ENCODE measurements around the gene OR1E1.
"Not testable (repeated sequence)": the region's sequence is repeated elsewhere in the genome, so short reads cannot be mapped to it uniquely, and the experiment has no call there.

The OR1E1 gene

GRCh38 chr17:3415610-3416009 lies 17.4 kb upstream of the OR1E1 start:
- DNase-seq (ENCODE audit: low read depth): no peak
- no peak overlapping the region for H3K4me3 ChIP-seq (ENCODE audit: low read depth, low read length)
- TF ChIP-seq, protein P1, sequence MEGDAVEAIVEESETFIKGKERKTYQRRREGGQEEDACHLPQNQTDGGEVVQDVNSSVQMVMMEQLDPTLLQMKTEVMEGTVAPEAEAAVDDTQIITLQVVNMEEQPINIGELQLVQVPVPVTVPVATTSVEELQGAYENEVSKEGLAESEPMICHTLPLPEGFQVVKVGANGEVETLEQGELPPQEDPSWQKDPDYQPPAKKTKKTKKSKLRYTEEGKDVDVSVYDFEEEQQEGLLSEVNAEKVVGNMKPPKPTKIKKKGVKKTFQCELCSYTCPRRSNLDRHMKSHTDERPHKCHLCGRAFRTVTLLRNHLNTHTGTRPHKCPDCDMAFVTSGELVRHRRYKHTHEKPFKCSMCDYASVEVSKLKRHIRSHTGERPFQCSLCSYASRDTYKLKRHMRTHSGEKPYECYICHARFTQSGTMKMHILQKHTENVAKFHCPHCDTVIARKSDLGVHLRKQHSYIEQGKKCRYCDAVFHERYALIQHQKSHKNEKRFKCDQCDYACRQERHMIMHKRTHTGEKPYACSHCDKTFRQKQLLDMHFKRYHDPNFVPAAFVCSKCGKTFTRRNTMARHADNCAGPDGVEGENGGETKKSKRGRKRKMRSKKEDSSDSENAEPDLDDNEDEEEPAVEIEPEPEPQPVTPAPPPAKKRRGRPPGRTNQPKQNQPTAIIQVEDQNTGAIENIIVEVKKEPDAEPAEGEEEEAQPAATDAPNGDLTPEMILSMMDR (IDR thresholded peaks at IDR 0.05; ENCODE audit: insufficient read depth, low read depth, low read length, missing control alignments): no peak

- not testable (repeated sequence) for H3K4me3 ChIP-seq (ENCODE audit: low read depth, low read length); DNase-seq (ENCODE audit: low read depth)
These were observed 14.0 kb upstream of the OR1E1 start for GRCh38 chr17:3412216-3412615.

DNA sequence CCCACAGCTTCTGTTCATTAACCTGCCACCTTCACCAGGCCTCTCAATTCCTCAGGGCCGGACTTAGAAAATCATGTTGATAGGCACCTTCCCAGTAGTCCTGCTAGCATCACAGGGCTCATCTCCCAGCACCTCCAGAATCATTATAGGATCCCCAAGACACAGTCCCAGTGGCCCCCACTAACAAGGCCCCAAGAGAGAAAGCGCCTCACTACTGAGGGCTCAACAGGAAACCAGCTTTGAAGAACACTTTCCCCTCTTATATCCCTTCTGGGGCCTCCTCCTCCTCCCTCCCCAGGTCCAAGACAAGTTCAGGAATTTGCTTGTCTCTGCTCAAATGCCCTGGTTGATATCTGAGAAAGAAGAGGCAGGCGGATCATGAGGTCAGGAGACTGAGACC lies 12.9 kb upstream of the OR1E1 start, which contains the start of gene OR3A3:
Gene OR3A3 (plus strand): TSS at position 301 of the 400 bp plus-strand sequence.
- no peak for DNase-seq (ENCODE audit: low read depth)
- H3K4me3 ChIP-seq (ENCODE audit: low read depth, low read length): no peak within 1 kb of the TSS
- TF ChIP-seq, protein P1 (IDR thresholded peaks at IDR 0.05; ENCODE audit: insufficient read depth, low read depth, low read length, missing control alignments): no peak

DNA sequence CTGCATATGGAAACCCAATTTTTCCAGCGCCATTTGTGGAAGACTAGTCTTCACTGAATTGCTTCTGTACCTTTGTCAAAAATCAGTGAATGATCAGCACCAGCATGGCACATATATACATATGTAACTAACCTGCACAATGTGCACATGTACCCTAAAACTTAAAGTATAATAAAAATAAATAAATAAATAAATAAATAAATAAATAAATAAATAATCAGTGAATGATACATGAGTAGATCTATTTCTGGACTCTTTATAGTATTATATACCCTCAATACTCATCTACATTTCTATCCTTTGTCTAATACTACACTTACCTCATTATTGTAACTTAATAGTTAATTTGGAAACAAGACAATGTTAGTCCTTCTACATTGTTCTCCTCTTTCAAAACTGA lies 5.6 kb upstream of the OR1E1 start:
- not testable (repeated sequence) for H3K4me3 ChIP-seq (ENCODE audit: low read depth, low read length); DNase-seq (ENCODE audit: low read depth)

DNA sequence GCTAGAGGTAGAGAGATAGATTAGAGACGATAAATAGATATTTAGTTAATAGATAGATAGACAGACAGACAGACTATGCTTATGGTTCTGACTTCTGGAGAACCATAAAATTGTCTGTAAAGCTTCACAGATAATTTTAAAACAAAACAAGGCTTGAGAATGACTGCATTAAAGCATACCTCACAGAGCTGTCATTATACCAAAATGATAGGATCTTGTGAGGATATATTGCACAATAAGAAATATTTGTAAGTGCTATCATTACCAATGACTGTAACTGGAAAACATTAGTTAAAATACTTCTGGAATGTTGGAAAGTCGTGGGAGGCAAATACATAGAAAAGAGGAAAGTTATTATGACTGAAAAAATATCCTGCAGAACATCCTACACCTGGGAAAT lies 3.6 kb upstream of the OR1E1 start:
- H3K4me3 ChIP-seq (ENCODE audit: low read depth, low read length): no peak overlapping the region
- TF ChIP-seq, protein P1 (IDR thresholded peaks at IDR 0.05; ENCODE audit: insufficient read depth, low read depth, low read length, missing control alignments): no peak
- no peak for DNase-seq (ENCODE audit: low read depth)

- DNase-seq (ENCODE audit: low read depth): no peak
- TF ChIP-seq, protein P1 (IDR thresholded peaks at IDR 0.05; ENCODE audit: insufficient read depth, low read depth, low read length, missing control alignments): no peak
- H3K4me3 ChIP-seq (ENCODE audit: low read depth, low read length): no peak overlapping the region
These were observed 1.8 kb upstream of the OR1E1 start for GRCh38 chr17:3400055-3400454.

DNA sequence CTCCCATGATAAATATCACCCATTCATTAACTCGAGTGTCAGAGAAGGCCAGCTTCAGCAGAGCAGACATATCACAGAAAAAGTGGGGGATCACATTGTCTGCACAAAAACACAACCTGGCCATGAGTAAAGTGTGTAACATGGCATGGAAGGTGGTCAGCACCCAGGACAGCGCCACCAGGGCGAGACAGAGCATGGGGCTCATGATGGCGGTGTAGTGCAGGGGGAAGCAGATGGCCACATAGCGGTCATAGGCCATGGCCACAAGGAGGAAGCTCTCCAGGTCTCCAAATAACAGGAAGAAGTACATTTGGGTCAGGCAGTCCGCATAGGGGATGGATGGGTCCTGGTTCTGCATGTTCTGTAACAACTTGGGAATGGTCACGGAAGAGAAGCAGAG lies 409 bp downstream of the OR1E1 start:
- H3K4me3 ChIP-seq (ENCODE audit: low read depth, low read length); DNase-seq (ENCODE audit: low read depth): not testable (repeated sequence)

DNA sequence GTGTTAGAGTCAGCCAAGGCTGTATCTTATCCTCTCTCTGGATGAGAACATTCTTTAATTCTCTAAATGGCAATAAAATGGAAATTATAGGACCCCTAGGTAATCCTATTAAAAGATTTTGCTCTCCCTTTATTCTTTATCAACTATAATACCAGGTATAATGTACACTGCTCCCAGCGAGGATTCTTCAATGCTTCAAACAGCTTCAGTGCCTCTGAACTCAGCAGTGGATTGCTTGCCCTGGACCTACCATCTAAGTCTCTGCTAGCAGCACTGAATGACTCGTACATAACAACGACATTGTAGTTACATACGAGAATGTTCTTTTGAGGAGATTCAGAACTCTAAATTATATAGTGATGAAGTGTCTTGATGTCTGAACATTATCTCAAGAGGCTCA lies 8.4 kb downstream of the OR1E1 start:
- TF ChIP-seq, protein P1 (IDR thresholded peaks at IDR 0.05; ENCODE audit: insufficient read depth, low read depth, low read length, missing control alignments): no peak
- no peak for DNase-seq (ENCODE audit: low read depth)
- no peak overlapping the region for H3K4me3 ChIP-seq (ENCODE audit: low read depth, low read length)

All from GM12865 (cell line).